HG02885 (cell line): ENCODE data around the gene GPR148.

ENCODE experiments used
- ATAC-seq: cut with Tn5 transposase; IDR thresholded peaks from one replicate; pipeline ENCODE4 v1.9.1; 2021; ENCODE audit warnings: mild to moderate bottlenecking; ENCODE audit not compliant: unreplicated experiment, poor library complexity

GPR148 gene

DNA sequence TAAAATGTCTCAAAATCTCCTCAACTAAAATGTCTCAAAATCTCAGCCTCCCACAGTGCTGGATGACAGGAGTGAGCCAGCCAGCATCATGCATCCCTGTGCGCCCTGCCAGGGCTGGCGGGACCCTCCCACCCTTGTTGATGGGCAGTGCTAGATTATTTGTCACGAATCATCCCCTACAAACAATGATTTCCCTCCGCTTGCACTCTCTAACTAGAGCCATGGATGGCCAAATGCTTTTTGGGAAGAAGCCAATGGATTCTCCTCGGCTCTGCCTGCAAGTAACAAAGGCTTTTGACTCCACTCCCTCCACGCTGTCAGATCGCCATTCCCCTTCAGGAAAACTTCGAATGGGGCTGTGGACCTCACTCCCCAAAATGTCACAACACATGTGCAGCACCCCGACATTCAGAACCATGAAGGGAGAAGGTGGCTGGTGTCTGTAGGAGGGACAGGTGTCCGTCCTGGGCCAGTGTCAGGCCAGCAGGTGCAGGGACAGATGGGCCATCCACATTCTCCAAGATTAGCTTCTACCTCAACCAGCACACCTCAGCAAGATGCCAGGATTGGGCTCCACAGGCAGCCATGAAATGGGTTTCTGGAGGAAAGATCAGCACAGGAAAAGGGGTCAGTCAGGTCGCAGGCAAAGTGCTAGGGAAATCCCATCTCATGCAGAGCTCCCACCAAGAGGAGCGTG is 38.0 kb downstream of the GPR148 start:
- no peak for ATAC-seq

DNA sequence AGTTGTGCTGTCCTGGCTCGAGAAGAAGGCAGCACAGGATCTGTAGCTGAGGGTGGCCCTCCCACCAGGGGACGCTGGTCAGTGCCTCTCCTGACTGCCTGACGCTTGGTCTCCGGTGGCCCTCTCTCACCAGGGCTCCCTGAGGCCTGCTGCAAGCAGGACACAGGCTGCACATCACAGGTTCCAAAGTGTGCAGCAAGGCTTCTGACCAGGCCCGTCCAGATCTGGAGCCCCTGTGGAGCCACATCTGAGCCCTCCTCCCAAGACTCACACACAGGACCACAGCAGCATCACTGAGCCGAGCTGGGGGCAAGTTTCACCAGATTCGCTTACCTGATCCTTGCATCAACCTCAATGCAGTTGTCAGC is 38.5 kb downstream of the GPR148 start:
- ATAC-seq = no peak

DNA sequence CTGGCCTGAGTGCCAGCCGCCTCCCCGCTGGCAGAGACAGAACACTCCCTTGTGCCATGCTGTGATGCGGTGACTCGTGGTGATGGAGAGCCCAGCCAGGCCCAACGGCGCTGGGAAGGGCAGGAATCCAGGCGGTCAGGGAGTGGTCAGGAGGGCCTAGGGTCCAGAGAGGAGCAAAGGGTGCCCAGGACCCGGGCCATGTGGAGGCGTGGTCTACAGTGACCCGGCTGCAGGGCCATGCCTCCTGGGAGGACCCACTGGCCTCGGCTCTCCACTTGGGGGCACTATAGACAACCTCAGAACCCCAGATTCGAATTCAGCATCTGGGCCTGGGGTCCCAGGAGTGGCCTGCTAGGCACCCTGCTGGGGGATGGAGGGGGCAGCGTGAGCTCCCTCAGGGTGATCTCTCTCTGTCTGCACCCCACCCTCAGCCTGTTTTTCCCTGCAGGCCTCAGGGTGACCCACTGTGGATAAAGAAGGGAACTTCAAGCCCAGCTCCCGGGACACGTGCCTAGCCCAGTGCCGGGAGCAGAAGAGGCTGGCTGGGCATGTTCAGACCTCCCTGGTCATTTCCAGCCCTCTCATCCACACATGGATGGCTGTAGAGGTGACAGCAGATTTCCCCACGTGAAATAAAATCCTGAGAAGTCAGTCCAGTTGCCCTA is 39.5 kb downstream of the GPR148 start:
- ATAC-seq = no peak

DNA sequence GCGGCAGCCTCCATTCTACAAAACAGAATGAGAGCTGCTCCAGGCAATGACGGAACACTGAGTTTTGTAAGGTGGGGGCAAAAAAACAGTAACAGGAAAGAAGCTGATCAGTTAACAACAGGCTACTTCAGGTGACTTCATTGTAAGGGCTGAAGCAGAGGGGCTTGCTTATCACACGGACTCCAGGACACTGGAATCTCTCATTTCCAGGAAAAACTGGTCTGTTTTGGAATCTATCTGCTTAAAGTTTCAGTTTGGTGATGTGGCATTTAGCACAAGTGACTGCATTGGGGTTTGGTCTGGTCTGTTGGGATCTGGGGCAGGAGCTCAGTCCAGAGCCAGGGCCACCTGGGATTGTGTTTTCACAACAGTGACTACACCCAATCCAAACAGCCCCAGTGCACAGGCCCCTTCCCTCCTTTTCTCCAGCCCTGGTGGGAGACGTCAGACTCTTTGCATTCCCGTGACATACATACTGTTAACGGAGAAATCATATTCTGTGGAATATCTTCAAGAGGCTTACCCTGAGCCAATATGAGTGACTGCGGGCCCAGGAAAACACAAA is 40.6 kb downstream of the GPR148 start:
- no peak for ATAC-seq

DNA sequence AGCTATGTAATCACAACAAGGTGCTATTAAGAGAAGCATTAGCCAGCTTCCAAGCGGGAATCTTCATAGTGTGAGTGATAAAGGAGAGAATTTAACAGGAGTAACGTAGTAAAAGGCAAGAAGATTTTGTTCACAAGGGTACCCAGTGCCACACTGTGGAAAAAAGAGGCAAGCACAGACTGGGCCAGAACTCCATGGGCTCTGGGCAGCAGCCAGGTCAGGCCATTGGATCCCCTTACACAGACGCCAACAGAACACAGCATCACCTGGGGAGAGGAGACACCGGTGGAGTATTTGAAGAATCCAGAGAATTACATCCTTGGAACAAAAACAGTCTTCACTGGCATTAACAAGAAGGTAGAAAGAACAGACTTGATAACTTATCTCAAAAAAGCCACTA is 47.7 kb downstream of the GPR148 start:
- no peak for ATAC-seq

- no peak for ATAC-seq
These were observed 49.9 kb downstream of the GPR148 start for GRCh38 chr2:130778781-130779180.
